ENCODE data around the gene SLAIN1. TPM values are rescaled to one million over a fixed set of nuclear protein-coding genes. Genes with fewer than 3 reads are reported as not detected.
"Not testable (repeated sequence)": the region's sequence is repeated elsewhere in the genome, so short reads cannot be mapped to it uniquely, and the experiment has no call there.

SLAIN1 gene
- 10 to 100 TPM; 10.3 to 20.9 (median 15.4) TPM for total RNA-seq

GRCh38 chr13:77697217-77698103 lies at the start of gene SLAIN1:
Gene SLAIN1, plus strand, starts transcription at chr13:77697687. Its CDS starts 227 bp downstream, at chr13:77697914.
- peak; percentile 64 to 74 for DNase-seq
- Histone ChIP-seq H3K4me3 (peak within 1 kb of the TSS; percentile 36 to 56), H3K36me3 (no peaks in the 10 kb centered on the region), H3K9me3 (no peaks in the 10 kb centered on the region), H3K27ac (peak within 1 kb of the TSS; percentile 56 to 66), H3K27me3 (no peaks in the 10 kb centered on the region), H3K4me1 (no peaks in the 10 kb centered on the region)
- TF ChIP-seq POLR2A (IDR thresholded peaks at IDR 0.05) = peak in 1 of 2 donors; percentile 55
- no peak for TF ChIP-seq CTCF (IDR thresholded peaks at IDR 0.05)
- intact Hi-C loops (cut with DNase I; ENCODE audit: low total_unique reads) = no loop called here

- no peaks in the 10 kb centered on the region for H3K27me3 ChIP-seq
- no peaks in the 10 kb centered on the region for H3K9me3 ChIP-seq
- intact Hi-C loops (cut with DNase I; ENCODE audit: low total_unique reads) = no loop called here
- H3K27ac ChIP-seq = no peak overlapping the region
- TF ChIP-seq CTCF (IDR thresholded peaks at IDR 0.05) (no peak), POLR2A (IDR thresholded peaks at IDR 0.05) (no peak)
- H3K4me1 ChIP-seq = no peaks in the 10 kb centered on the region
- DNase-seq = no peak
- no peaks in the 10 kb centered on the region for H3K36me3 ChIP-seq
- no peak overlapping the region for H3K4me3 ChIP-seq
These were observed 47.1 kb upstream of the SLAIN1 start for GRCh38 chr13:77650409-77650808.

GRCh38 chr13:77653301-77653700 lies 44.2 kb upstream of the SLAIN1 start:
- TF ChIP-seq CTCF (IDR thresholded peaks at IDR 0.05) = no peak
- TF ChIP-seq POLR2A (IDR thresholded peaks at IDR 0.05) = no peak
- no peaks in the 10 kb centered on the region for H3K4me1 ChIP-seq
- no peaks in the 10 kb centered on the region for H3K9me3 ChIP-seq
- intact Hi-C loops (cut with DNase I; ENCODE audit: low total_unique reads) = no loop called here
- H3K36me3 ChIP-seq = no peaks in the 10 kb centered on the region
- no peak for DNase-seq
- H3K4me3 ChIP-seq = no peak overlapping the region
- H3K27me3 ChIP-seq = no peaks in the 10 kb centered on the region
- H3K27ac ChIP-seq = no peak overlapping the region

GRCh38 chr13:77660016-77660415 lies 37.5 kb upstream of the SLAIN1 start:
- H3K36me3 ChIP-seq; H3K27me3 ChIP-seq; H3K27ac ChIP-seq; H3K9me3 ChIP-seq; DNase-seq; intact Hi-C loops (cut with DNase I; ENCODE audit: low total_unique reads); H3K4me1 ChIP-seq; H3K4me3 ChIP-seq: not testable (repeated sequence)

- TF ChIP-seq POLR2A (IDR thresholded peaks at IDR 0.05) = no peak
- no peak for TF ChIP-seq CTCF (IDR thresholded peaks at IDR 0.05)
- Histone ChIP-seq H3K4me1 (no peaks in the 10 kb centered on the region), H3K27ac (no peak overlapping the region), H3K9me3 (no peaks in the 10 kb centered on the region), H3K27me3 (no peaks in the 10 kb centered on the region), H3K4me3 (no peak overlapping the region), H3K36me3 (no peaks in the 10 kb centered on the region)
- intact Hi-C loops (cut with DNase I; ENCODE audit: low total_unique reads) = no loop called here
- DNase-seq = no peak
These were observed 36.6 kb upstream of the SLAIN1 start for GRCh38 chr13:77660841-77661250.

GRCh38 chr13:77662301-77662700 lies 35.2 kb upstream of the SLAIN1 start:
- H3K27me3 ChIP-seq; H3K27ac ChIP-seq; H3K36me3 ChIP-seq; H3K4me1 ChIP-seq; H3K4me3 ChIP-seq; DNase-seq; intact Hi-C loops (cut with DNase I; ENCODE audit: low total_unique reads); H3K9me3 ChIP-seq: not testable (repeated sequence)

- H3K27ac ChIP-seq; H3K4me1 ChIP-seq; DNase-seq; H3K4me3 ChIP-seq; H3K9me3 ChIP-seq; H3K36me3 ChIP-seq; intact Hi-C loops (cut with DNase I; ENCODE audit: low total_unique reads); H3K27me3 ChIP-seq: not testable (repeated sequence)
These were observed 34.7 kb upstream of the SLAIN1 start for GRCh38 chr13:77662831-77663230.
